B cell (primary cell): ENCODE measurements around the gene VSIG10L. TPM values are rescaled to one million over a fixed set of nuclear protein-coding genes. Genes with fewer than 3 reads are reported as not detected.

Source experiments
- ATAC-seq: fragments of 200-7000 bp; cut with Tn5 transposase; one replicate; pipeline ENCODE4 v1.10.0; 2021; ENCODE audit warnings: low read depth, mild to moderate bottlenecking, moderate number of reproducible peaks, moderate library complexity
- CTCF ChIA-PET: fragments of 350-600 bp; sonication (Branson Sonifier 250); formaldehyde crosslinking; loops from one replicate; lab custom pipeline; 2021; ENCODE audit warnings: antibody characterized with exemption, inconsistent platforms; lab: Charles Lee
- POLR2A ChIA-PET: fragments of 350-600 bp; sonication (Branson Sonifier 250); formaldehyde crosslinking; loops from one replicate; lab custom pipeline; 2021; ENCODE audit warnings: antibody characterized with exemption; lab: Charles Lee
- DNase-seq: peaks from one replicate; pipeline ENCODE4 v3.0.0; 2013
- H2AFZ ChIP-seq: 2 replicates; pipeline ENCODE4 v1.6.1; 2012; ENCODE audit warnings: mild to moderate bottlenecking, low read depth, low read length; ENCODE audit not compliant: insufficient read depth, poor library complexity, severe bottlenecking
- H3K27ac ChIP-seq, 2 donors: 1 replicate in 1 of 2; 2 replicates in 1 of 2; pipeline ENCODE4 v1.5.1; 2012 to 2013; ENCODE audit warnings: low read length in 2 of 2, mild to moderate bottlenecking in 2 of 2, moderate library complexity in 1 of 2
- H3K27me3 ChIP-seq, 4 experiments: fragments of 200-600 bp in 1 of 4; sonication (generic) in 1 of 4; replicated peaks in 1 of 4; 1 replicate in 2 of 4; 2 replicates in 2 of 4; pipeline versions ENCODE4 v1.6.1 to v1.7.0; 2013 to 2016; ENCODE audit warnings: low read length in 3 of 4, mild to moderate bottlenecking in 2 of 4, mixed read lengths in 1 of 4, moderate library complexity in 1 of 4; ENCODE audit not compliant: insufficient read depth in 4 of 4, control insufficient read depth in 3 of 4; ENCODE audit errors: control extremely low read depth in 1 of 4
- H3K36me3 ChIP-seq, 2 experiments: replicated peaks in 1 of 2; 1 replicate in 1 of 2; 2 replicates in 1 of 2; pipeline versions ENCODE4 v1.6.1 to v1.7.1; 2013; ENCODE audit warnings: low read length in 1 of 2; ENCODE audit not compliant: insufficient read depth in 2 of 2, control insufficient read depth in 1 of 2; ENCODE audit errors: control extremely low read depth in 1 of 2, extremely low read depth in 1 of 2
- H3K4me1 ChIP-seq, 2 donors: fragments of 200-600 bp in 1 of 2; sonication (generic) in 1 of 2; 1 replicate in 1 of 2; 2 replicates in 1 of 2; pipeline versions ENCODE4 v1.5.1 to v1.6.1; 2013 to 2017; ENCODE audit warnings: low read length in 2 of 2; ENCODE audit not compliant: control insufficient read depth in 2 of 2, insufficient read depth in 2 of 2
- H3K4me2 ChIP-seq: replicated peaks from 2 replicates; pipeline ENCODE3; 2012; ENCODE audit warnings: mild to moderate bottlenecking, low read depth, low read length; ENCODE audit not compliant: poor library complexity, severe bottlenecking
- H3K4me3 ChIP-seq, 5 experiments: fragments of 200-600 bp in 1 of 5; sonication (generic) in 1 of 5; 1 replicate in 3 of 5; 2 replicates in 2 of 5; pipeline versions ENCODE4 v1.5.1 to v1.7.0; 2011 to 2016; ENCODE audit warnings: low read length in 4 of 5, mild to moderate bottlenecking in 4 of 5, low read depth in 2 of 5, control low read depth in 1 of 5, moderate library complexity in 1 of 5; ENCODE audit not compliant: insufficient read depth in 1 of 5; ENCODE audit errors: control extremely low read depth in 1 of 5, extremely low read depth in 1 of 5
- H3K79me2 ChIP-seq: fragments of 200-600 bp; sonication (generic); one replicate; pipeline ENCODE4 v1.6.0; 2016; ENCODE audit warnings: low read length; ENCODE audit not compliant: control insufficient read depth, insufficient read depth
- H3K9ac ChIP-seq: fragments of 200-600 bp; sonication (generic); 2 replicates; pipeline ENCODE4 v1.6.1; 2017; ENCODE audit warnings: mild to moderate bottlenecking, low read length, moderate library complexity
- H3K9me3 ChIP-seq, 3 donors: one replicate each; pipeline versions ENCODE4 v1.6.1 to v1.7.1; 2013; ENCODE audit warnings: low read length in 2 of 3; ENCODE audit not compliant: control insufficient read depth in 2 of 3, insufficient read depth in 1 of 3; ENCODE audit errors: control extremely low read depth in 1 of 3
- H4K20me1 ChIP-seq: 2 replicates; pipeline ENCODE4 v1.6.0; 2012; ENCODE audit warnings: mild to moderate bottlenecking, low read length; ENCODE audit not compliant: insufficient read depth, control insufficient read depth, poor library complexity, severe bottlenecking
- H3K27ac Mint-ChIP-seq: one replicate; pipeline ENCODE4 v1.8.0; 2021; ENCODE audit warnings: mixed read lengths
- H3K27me3 Mint-ChIP-seq: one replicate; pipeline ENCODE4 v1.8.0; 2021; ENCODE audit warnings: mixed read lengths
- H3K4me1 Mint-ChIP-seq: one replicate; pipeline ENCODE4 v1.8.0; 2021; ENCODE audit warnings: mixed read lengths
- H3K4me3 Mint-ChIP-seq: one replicate; pipeline ENCODE4 v1.8.0; 2021; ENCODE audit warnings: mixed read lengths
- H3K9me3 Mint-ChIP-seq: one replicate; pipeline ENCODE4 v1.8.0; 2022; ENCODE audit warnings: mixed read lengths; ENCODE audit not compliant: insufficient read depth
- EZH2 ChIP-seq: IDR thresholded peaks from 2 replicates; pipeline ENCODE4 v1.6.1; 2012; ENCODE audit warnings: borderline replicate concordance, low read depth, mild to moderate bottlenecking, moderate library complexity, low read length; ENCODE audit not compliant: insufficient read depth, poor library complexity, severe bottlenecking
- WGBS: methylation state at CpG from one replicate; pipeline ENCODE4 v1.1.5; 2013; ENCODE audit warnings: missing lambda C conversion rate; ENCODE audit not compliant: insufficient coverage; 5-methylcytosine and 5-hydroxymethylcytosine counted together
- intact Hi-C: fragments of 100-400 bp; cut with micrococcal nuclease; formaldehyde crosslinking; loops from one replicate; pipeline ENCODE4 v1.10.0; 2022
- polyA plus RNA-seq: library from polyadenylated mRNA; depleted of rRNA; stranded (reverse); fragments of >200 nt; gene quantifications from 2 replicates; pipeline ENCODE4 v1.2.3, GENCODE V29; 2012
- total RNA-seq, 2 donors: library from RNA; stranded (reverse); fragments of 120-200 nt in 1 of 2; gene quantifications; 1 replicate in 1 of 2; 2 replicates in 1 of 2; pipeline versions ENCODE4 v1.2.3 to v1.2.4, GENCODE V29; 2013 to 2022
- TF ChIP-seq, protein P1 (sequence below): fragments of 200-600 bp; IDR thresholded peaks from one replicate; pipeline ENCODE4 v1.8.0; 2022; ENCODE audit warnings: antibody characterized with exemption, mild to moderate bottlenecking

VSIG10L gene
- total and polyA plus RNA-seq, 2 donors (not counting 1 experiment from before 2014, with no cell fraction given) = 1.3 to 1.7 TPM

DNA sequence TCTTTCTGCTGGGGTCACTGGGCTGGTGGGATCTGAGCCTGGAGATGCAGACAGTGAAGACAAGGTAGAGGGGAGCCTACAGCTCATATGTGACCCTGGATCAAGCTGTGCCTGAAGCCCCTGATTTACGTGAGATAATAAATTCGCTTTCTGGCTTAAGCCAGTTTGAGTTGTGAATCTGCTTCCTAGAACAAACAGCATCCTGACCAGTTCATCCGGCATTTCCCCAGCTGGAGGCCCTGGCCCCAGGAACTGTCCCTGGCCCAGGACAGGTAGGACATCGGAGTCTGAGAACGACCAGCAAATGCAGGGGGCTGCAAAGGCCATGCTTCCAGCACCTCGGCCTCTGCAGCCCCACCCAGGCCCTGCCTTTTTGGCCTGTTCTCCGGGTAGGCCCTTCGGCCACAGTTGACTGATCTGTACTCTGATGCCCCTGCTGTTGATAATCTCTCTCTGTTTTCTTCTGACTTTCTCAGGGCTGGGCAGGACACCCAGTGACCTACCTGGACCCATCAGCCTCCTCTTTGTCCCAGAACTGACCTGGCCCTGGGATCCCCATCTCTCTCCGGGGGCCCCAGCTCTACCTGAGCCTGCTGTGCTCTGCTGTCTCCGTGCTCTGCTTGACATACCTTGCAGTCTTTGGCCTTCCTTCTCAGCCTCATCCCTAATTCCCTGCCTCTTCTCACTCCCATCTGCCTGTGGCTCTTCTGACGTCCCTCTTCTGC, 9.5 kb upstream of the VSIG10L start:
- POLR2A ChIA-PET = no interaction called here
- H3K27me3 ChIP-seq = no peaks in the 10 kb centered on the region
- H3K36me3 ChIP-seq = peaks cover 0 to 31% of the 10 kb centered on the region in 2 experiments
- no peak overlapping the region for H3K27ac ChIP-seq
- WGBS = 98% methylated on average over 11 of the region's 11 CpGs
- TF ChIP-seq, protein P1, sequence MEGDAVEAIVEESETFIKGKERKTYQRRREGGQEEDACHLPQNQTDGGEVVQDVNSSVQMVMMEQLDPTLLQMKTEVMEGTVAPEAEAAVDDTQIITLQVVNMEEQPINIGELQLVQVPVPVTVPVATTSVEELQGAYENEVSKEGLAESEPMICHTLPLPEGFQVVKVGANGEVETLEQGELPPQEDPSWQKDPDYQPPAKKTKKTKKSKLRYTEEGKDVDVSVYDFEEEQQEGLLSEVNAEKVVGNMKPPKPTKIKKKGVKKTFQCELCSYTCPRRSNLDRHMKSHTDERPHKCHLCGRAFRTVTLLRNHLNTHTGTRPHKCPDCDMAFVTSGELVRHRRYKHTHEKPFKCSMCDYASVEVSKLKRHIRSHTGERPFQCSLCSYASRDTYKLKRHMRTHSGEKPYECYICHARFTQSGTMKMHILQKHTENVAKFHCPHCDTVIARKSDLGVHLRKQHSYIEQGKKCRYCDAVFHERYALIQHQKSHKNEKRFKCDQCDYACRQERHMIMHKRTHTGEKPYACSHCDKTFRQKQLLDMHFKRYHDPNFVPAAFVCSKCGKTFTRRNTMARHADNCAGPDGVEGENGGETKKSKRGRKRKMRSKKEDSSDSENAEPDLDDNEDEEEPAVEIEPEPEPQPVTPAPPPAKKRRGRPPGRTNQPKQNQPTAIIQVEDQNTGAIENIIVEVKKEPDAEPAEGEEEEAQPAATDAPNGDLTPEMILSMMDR = no peak
- no peak for TF ChIP-seq EZH2
- H4K20me1 ChIP-seq = no peaks in the 10 kb centered on the region
- no peaks in the 10 kb centered on the region for H3K79me2 ChIP-seq
- Mint-ChIP-seq H3K9me3 (no peaks in the 10 kb centered on the region), H3K4me3 (no peak overlapping the region), H3K4me1 (peaks cover 1% of the 10 kb centered on the region), H3K27ac (no peak overlapping the region), H3K27me3 (no peaks in the 10 kb centered on the region)
- intact Hi-C loops = no loop called here
- ATAC-seq (no peak), DNase-seq (no peak)
- H3K9me3 ChIP-seq = no peaks in the 10 kb centered on the region
- H3K9ac ChIP-seq = no peak overlapping the region
- H3K4me2 ChIP-seq = no peak overlapping the region
- CTCF ChIA-PET = no interaction called here
- H3K4me1 ChIP-seq = peaks cover 0 to 2% of the 10 kb centered on the region in 2 donors
- H2AFZ ChIP-seq = no peak overlapping the region
- no peak overlapping the region for H3K4me3 ChIP-seq

DNA sequence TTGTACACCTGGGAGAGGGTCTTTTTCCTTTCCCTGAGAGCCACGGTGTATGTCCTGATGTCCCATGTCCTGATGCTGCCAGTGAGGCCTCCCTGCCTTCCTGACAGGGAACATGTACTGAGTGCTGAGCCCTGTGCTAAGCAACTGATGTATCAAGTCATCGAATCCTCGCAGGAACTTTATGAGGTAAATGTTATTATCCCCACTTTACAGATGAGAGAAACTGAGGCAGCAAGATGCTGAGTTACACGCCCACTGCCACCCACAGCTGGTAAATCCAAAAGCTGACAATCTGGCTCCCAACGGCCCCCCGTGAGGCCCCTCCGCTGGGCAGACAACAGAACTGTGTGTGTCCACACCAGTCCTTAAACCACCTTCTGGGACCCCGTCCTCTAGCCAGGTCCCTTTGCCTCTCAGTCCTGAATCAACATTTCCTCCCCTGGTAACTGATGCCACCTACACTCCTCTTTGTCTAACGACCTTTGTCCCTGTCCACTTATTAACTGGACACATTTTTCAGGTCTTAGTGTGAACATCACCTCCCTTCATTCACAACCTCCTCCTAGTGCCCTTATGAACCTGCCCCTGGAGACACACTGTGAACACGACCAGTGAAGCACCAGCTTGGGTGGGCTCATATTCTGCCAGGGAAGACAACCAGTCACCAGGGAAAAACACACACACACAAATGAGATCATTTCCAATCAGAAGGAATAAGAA, 5.4 kb upstream of the VSIG10L start:
- Histone ChIP-seq H2AFZ (no peak overlapping the region), H4K20me1 (no peaks in the 10 kb centered on the region), H3K79me2 (no peaks in the 10 kb centered on the region), H3K4me1 (peaks cover 34 to 42% of the 10 kb centered on the region in 2 donors), H3K27me3 (no peaks in the 10 kb centered on the region), H3K9me3 (no peaks in the 10 kb centered on the region), H3K36me3 (peaks cover 0 to 38% of the 10 kb centered on the region in 2 experiments), H3K27ac (no peak overlapping the region), H3K4me3 (no peak overlapping the region), H3K9ac (no peak overlapping the region), H3K4me2 (no peak overlapping the region)
- intact Hi-C loops = no loop called here
- TF ChIP-seq, protein P1 = no peak
- no peak for TF ChIP-seq EZH2
- H3K4me1 Mint-ChIP-seq = peaks cover 32% of the 10 kb centered on the region
- no peak overlapping the region for H3K27ac Mint-ChIP-seq
- CTCF ChIA-PET = interaction anchor here (1.2 kb wide), 1 partner anchor 126 kb away, joined by 3 read pairs; no protein-coding TSS in a partner anchor
- H3K27me3 Mint-ChIP-seq = no peaks in the 10 kb centered on the region
- no peak overlapping the region for H3K4me3 Mint-ChIP-seq
- POLR2A ChIA-PET = no interaction called here
- DNase-seq = no peak
- no peak for ATAC-seq
- H3K9me3 Mint-ChIP-seq = no peaks in the 10 kb centered on the region
- WGBS = 85% methylated on average over 7 of the region's 10 CpGs
